Neural progenitor cell (in vitro differentiated cells): ENCODE results near the gene PLEKHG4B.

Source experiments
- EZH2 ChIP-seq: fragments of 200-600 bp; sonication (generic); IDR thresholded peaks from 2 replicates; pipeline ENCODE4 v1.6.1; 2017; ENCODE audit warnings: antibody characterized with exemption, mild to moderate bottlenecking, moderate library complexity
- EZH2phosphoT487 ChIP-seq: fragments of 200-600 bp; sonication (generic); IDR thresholded peaks from 2 replicates; pipeline ENCODE4 v1.6.1; 2017; ENCODE audit warnings: antibody characterized with exemption
- TF ChIP-seq, protein P1 (sequence below): fragments of 200-600 bp; sonication (generic); IDR thresholded peaks from 2 replicates; pipeline ENCODE4 v1.5.1; 2017; ENCODE audit warnings: antibody characterized with exemption, mild to moderate bottlenecking

DNA sequence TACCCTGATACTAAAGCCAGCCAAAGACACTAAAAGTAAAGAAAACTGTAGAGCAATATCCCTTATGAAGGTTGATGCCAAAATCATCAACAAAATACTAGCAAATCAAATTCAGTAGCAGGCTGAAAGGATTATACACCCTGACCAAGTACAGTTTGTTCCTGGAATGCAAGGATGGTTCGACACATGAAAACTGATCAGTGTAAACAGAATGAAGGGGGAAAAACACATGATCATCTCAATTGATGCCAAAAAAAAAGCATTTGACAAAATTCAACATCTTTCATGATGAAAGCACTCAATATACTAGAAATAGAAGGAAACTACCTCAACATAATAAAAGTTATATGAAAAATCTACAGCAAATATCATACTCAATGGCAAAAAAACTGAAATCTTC, 55.8 kb downstream of the PLEKHG4B start:
- TF ChIP-seq, protein P1, sequence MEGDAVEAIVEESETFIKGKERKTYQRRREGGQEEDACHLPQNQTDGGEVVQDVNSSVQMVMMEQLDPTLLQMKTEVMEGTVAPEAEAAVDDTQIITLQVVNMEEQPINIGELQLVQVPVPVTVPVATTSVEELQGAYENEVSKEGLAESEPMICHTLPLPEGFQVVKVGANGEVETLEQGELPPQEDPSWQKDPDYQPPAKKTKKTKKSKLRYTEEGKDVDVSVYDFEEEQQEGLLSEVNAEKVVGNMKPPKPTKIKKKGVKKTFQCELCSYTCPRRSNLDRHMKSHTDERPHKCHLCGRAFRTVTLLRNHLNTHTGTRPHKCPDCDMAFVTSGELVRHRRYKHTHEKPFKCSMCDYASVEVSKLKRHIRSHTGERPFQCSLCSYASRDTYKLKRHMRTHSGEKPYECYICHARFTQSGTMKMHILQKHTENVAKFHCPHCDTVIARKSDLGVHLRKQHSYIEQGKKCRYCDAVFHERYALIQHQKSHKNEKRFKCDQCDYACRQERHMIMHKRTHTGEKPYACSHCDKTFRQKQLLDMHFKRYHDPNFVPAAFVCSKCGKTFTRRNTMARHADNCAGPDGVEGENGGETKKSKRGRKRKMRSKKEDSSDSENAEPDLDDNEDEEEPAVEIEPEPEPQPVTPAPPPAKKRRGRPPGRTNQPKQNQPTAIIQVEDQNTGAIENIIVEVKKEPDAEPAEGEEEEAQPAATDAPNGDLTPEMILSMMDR = no peak
- no peak for TF ChIP-seq EZH2phosphoT487
- TF ChIP-seq EZH2 = no peak
